Measurements from ENCODE around the gene TP53AIP1. TPM values are rescaled to one million over a fixed set of nuclear protein-coding genes. Genes with fewer than 3 reads are reported as not detected.

The TP53AIP1 gene
- total and polyA plus RNA-seq, 9 of the 15 experiments (the other 6 are each of a cell fraction or from before 2014, with no cell fraction given): not detected

DNA sequence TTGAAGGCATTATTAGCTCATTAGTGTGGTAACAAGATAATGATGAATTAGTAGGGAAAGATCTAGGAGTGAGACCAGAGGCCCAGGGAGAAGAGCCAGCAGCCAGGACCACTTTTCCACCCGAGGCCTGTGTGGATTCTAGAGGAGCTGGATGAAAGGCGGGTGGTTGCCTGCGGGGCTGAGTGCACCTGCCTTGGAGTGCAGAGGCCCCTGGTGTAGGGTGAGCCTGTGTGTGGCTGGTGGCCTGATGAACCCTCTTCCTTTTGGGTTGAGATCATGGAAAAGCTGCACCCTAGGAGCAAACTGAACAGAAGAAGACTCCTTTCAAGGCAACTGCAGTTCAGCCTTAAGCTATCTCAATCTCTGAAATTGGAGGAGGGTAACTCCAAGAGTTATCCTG lies 5.9 kb upstream of the TP53AIP1 start:
- no peak for ATAC-seq
- no peak overlapping the region for H3K27ac ChIP-seq (ENCODE audit: extremely low read depth, low read depth, low read length)
- H3K9me3 ChIP-seq (replicated peaks; ENCODE audit: control insufficient read depth, insufficient read depth, low read depth, low read length): no peaks in the 10 kb centered on the region
- intact Hi-C loops (cut with micrococcal nuclease) (no loop called here), in situ Hi-C loops (cut with MboI) (no loop called here)
- H3K27me3 ChIP-seq (ENCODE audit: control insufficient read depth in 2 of 2, insufficient read depth in 2 of 2, low read length in 2 of 2): peaks cover 0 to 5% of the 10 kb centered on the region in 2 experiments; a peak in 2 of 5 replicates
- H3K4me2 ChIP-seq (ENCODE audit: insufficient read depth, low read length): no peak overlapping the region
- no peaks in the 10 kb centered on the region for H3K4me1 ChIP-seq (replicated peaks in 1 of 2; ENCODE audit: control insufficient read depth in 2 of 2, insufficient read depth in 2 of 2, low read length in 2 of 2)
- CTCF ChIA-PET (ENCODE audit: low intra/inter-chr PET ratio): no interaction called here
- no peaks in the 10 kb centered on the region for H3K79me2 ChIP-seq (ENCODE audit: control insufficient read depth, insufficient read depth, low read length)
- POLR2A ChIA-PET: no interaction called here
- H3K4me3 ChIP-seq: no peak overlapping the region
- H3K9ac ChIP-seq (ENCODE audit: insufficient read depth in 1 of 2, low read depth in 2 of 2, low read length in 2 of 2): no peak overlapping the region
- no peak for DNase-seq (ENCODE audit: extremely low read depth in 1 of 4, low spot score in 3 of 4)
- no peak overlapping the region for H2AFZ ChIP-seq (ENCODE audit: low read depth, low read length)
- WGBS (ENCODE audit: insufficient coverage, low coverage, missing lambda C conversion rate): 0% methylated on average over 3 of the region's 3 CpGs
- H3K36me3 ChIP-seq (ENCODE audit: control insufficient read depth, insufficient read depth, low read length): no peaks in the 10 kb centered on the region
- no peaks in the 10 kb centered on the region for H3K9me1 ChIP-seq (ENCODE audit: control insufficient read depth, insufficient read depth, low read length)
- no peak for FAIRE-seq
- no TSS peak for BruUV-seq (replicated peaks)
- no peaks in the 10 kb centered on the region for H4K20me1 ChIP-seq (replicated peaks; ENCODE audit: control insufficient read depth, insufficient read depth, low read length)
- TF ChIP-seq ETV6 (IDR thresholded peaks at IDR 0.05; ENCODE audit: borderline replicate concordance in 1 of 2, low read depth in 2 of 2, low read length in 1 of 2) (no peak), ETV6 (CRISPR knock-in tag; IDR thresholded peaks at IDR 0.05; ENCODE audit: borderline replicate concordance) (no peak), ZNF274 (IDR thresholded peaks at IDR 0.05; ENCODE audit: borderline replicate concordance, low read depth, low read length) (no peak), MCM7 (IDR thresholded peaks at IDR 0.05) (no peak), NR2C1 (IDR thresholded peaks at IDR 0.05) (no peak), NR2C1 (tag; IDR thresholded peaks at IDR 0.05) (no peak)
- TF ChIP-seq, protein P1, sequence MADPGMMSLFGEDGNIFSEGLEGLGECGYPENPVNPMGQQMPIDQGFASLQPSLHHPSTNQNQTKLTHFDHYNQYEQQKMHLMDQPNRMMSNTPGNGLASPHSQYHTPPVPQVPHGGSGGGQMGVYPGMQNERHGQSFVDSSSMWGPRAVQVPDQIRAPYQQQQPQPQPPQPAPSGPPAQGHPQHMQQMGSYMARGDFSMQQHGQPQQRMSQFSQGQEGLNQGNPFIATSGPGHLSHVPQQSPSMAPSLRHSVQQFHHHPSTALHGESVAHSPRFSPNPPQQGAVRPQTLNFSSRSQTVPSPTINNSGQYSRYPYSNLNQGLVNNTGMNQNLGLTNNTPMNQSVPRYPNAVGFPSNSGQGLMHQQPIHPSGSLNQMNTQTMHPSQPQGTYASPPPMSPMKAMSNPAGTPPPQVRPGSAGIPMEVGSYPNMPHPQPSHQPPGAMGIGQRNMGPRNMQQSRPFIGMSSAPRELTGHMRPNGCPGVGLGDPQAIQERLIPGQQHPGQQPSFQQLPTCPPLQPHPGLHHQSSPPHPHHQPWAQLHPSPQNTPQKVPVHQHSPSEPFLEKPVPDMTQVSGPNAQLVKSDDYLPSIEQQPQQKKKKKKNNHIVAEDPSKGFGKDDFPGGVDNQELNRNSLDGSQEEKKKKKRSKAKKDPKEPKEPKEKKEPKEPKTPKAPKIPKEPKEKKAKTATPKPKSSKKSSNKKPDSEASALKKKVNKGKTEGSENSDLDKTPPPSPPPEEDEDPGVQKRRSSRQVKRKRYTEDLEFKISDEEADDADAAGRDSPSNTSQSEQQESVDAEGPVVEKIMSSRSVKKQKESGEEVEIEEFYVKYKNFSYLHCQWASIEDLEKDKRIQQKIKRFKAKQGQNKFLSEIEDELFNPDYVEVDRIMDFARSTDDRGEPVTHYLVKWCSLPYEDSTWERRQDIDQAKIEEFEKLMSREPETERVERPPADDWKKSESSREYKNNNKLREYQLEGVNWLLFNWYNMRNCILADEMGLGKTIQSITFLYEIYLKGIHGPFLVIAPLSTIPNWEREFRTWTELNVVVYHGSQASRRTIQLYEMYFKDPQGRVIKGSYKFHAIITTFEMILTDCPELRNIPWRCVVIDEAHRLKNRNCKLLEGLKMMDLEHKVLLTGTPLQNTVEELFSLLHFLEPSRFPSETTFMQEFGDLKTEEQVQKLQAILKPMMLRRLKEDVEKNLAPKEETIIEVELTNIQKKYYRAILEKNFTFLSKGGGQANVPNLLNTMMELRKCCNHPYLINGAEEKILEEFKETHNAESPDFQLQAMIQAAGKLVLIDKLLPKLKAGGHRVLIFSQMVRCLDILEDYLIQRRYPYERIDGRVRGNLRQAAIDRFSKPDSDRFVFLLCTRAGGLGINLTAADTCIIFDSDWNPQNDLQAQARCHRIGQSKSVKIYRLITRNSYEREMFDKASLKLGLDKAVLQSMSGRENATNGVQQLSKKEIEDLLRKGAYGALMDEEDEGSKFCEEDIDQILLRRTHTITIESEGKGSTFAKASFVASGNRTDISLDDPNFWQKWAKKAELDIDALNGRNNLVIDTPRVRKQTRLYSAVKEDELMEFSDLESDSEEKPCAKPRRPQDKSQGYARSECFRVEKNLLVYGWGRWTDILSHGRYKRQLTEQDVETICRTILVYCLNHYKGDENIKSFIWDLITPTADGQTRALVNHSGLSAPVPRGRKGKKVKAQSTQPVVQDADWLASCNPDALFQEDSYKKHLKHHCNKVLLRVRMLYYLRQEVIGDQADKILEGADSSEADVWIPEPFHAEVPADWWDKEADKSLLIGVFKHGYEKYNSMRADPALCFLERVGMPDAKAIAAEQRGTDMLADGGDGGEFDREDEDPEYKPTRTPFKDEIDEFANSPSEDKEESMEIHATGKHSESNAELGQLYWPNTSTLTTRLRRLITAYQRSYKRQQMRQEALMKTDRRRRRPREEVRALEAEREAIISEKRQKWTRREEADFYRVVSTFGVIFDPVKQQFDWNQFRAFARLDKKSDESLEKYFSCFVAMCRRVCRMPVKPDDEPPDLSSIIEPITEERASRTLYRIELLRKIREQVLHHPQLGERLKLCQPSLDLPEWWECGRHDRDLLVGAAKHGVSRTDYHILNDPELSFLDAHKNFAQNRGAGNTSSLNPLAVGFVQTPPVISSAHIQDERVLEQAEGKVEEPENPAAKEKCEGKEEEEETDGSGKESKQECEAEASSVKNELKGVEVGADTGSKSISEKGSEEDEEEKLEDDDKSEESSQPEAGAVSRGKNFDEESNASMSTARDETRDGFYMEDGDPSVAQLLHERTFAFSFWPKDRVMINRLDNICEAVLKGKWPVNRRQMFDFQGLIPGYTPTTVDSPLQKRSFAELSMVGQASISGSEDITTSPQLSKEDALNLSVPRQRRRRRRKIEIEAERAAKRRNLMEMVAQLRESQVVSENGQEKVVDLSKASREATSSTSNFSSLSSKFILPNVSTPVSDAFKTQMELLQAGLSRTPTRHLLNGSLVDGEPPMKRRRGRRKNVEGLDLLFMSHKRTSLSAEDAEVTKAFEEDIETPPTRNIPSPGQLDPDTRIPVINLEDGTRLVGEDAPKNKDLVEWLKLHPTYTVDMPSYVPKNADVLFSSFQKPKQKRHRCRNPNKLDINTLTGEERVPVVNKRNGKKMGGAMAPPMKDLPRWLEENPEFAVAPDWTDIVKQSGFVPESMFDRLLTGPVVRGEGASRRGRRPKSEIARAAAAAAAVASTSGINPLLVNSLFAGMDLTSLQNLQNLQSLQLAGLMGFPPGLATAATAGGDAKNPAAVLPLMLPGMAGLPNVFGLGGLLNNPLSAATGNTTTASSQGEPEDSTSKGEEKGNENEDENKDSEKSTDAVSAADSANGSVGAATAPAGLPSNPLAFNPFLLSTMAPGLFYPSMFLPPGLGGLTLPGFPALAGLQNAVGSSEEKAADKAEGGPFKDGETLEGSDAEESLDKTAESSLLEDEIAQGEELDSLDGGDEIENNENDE (IDR thresholded peaks at IDR 0.05; ENCODE audit: low read depth, low read length): no peak
- TF ChIP-seq, protein P2, sequence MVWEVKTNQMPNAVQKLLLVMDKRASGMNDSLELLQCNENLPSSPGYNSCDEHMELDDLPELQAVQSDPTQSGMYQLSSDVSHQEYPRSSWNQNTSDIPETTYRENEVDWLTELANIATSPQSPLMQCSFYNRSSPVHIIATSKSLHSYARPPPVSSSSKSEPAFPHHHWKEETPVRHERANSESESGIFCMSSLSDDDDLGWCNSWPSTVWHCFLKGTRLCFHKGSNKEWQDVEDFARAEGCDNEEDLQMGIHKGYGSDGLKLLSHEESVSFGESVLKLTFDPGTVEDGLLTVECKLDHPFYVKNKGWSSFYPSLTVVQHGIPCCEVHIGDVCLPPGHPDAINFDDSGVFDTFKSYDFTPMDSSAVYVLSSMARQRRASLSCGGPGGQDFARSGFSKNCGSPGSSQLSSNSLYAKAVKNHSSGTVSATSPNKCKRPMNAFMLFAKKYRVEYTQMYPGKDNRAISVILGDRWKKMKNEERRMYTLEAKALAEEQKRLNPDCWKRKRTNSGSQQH (CRISPR knock-in tag; IDR thresholded peaks at IDR 0.05): no peak
- TF ChIP-seq, protein P3, sequence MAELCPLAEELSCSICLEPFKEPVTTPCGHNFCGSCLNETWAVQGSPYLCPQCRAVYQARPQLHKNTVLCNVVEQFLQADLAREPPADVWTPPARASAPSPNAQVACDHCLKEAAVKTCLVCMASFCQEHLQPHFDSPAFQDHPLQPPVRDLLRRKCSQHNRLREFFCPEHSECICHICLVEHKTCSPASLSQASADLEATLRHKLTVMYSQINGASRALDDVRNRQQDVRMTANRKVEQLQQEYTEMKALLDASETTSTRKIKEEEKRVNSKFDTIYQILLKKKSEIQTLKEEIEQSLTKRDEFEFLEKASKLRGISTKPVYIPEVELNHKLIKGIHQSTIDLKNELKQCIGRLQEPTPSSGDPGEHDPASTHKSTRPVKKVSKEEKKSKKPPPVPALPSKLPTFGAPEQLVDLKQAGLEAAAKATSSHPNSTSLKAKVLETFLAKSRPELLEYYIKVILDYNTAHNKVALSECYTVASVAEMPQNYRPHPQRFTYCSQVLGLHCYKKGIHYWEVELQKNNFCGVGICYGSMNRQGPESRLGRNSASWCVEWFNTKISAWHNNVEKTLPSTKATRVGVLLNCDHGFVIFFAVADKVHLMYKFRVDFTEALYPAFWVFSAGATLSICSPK (IDR thresholded peaks at IDR 0.05; ENCODE audit: borderline replicate concordance): no peak

Measured in K562 (cell line).